HG03139 (cell line): ENCODE measurements around the gene PPM1N.

Experiments
- ATAC-seq: cut with Tn5 transposase; IDR thresholded peaks from one replicate; pipeline ENCODE4 v1.9.1; 2021; ENCODE audit not compliant: unreplicated experiment

Gene PPM1N

DNA sequence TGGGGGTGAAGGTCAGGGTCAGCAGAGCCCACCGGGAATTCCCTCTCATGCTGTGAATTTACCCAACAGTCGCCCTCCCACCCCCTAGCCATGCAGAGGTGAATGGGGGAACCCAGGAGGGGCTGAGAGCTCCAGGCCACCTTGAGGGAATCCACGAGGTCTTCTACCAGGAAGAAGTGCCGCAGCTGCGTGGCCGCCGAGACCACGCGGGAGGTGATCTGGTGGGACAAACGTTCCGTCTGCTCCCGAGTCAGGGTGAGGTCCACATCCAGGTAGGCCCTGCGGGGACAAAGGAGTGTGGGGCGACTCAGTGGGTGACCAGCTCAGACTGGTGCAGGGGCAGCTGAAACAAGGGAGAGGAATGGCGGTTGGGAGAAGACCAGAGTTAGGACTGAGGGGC, 9.5 kb upstream of the PPM1N start:
- no peak for ATAC-seq

- no peak for ATAC-seq
These were observed 8.9 kb upstream of the PPM1N start for GRCh38 chr19:45489216-45489855.

GRCh38 chr19:45492137-45492626, 6.1 kb upstream of the PPM1N start:
- no peak for ATAC-seq

DNA sequence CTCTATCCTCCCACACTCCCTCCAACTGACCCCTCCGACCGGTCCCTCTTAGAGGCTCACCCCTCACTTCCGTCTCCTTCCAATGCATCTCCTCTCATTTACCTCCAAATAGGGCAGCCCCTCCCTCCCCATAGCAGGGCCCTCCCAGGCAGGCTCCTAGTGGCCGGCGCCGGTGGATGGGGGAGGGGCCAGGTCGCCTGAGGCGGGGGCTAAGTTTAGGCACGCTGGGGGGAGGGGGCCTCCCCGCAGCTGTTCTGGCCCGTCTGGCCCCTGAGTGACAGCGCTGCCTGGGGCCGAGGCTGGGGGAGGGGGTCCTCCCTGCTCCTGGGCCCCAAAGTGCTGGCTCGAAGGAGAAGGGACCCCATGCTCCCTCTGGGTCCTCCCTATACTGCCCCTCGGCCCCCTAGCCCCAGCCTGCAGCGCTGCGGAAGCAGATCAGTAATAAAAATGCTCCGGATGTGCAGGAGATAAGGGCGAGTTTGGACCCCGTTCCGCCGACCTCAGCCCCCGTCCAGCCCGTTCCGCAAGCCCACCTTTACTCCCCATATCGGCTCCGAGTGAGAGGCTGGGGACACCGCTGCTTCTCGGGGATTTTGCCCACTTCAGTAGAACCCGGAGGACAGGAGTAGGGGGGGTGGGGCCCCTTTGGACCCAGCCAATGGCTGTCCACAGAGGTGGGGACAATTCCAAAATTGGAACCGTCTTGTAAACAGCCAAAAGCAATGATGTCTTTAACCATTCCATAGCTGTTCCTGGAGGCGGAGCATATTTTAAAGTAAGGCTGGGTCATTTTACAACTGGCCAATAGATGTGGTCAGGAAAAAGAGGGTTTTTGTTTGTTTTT, 5.4 kb upstream of the PPM1N start:
- ATAC-seq, result no peak

DNA sequence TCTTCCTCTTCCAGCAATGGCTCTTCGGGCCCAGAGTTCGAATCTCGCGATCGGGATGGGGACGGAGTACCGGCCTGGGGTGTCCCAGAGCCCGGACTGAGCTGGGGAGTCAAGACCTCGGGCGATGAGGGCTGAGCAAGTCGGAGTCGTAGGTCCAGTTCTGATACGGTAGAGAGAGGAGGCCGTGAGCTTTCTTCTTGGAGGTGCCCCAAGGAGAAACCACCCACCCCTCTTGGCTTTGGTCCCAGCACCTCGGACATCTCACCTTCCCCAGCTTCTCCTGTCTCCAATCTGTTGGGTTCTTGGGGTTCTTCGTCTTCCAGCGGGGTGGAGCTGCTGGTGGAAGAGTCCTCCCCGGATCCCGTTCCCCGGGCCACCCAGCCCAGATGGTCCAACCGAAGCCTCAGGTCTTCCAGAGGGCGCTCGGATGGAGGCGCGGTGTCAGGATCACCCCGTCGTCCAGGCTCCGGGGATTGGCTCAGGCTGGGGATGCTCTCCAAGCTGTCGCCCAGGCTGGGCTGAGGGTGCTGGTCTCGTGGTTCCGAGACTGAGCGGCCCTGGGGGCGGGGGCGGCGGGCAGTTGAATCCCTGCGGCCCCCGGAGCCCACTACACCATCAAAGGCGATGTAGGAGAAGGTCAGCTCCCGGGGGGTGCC, 3.9 kb upstream of the PPM1N start:
- no peak for ATAC-seq

- no peak for ATAC-seq
These were observed 3.1 kb upstream of the PPM1N start for GRCh38 chr19:45495178-45495577.

DNA sequence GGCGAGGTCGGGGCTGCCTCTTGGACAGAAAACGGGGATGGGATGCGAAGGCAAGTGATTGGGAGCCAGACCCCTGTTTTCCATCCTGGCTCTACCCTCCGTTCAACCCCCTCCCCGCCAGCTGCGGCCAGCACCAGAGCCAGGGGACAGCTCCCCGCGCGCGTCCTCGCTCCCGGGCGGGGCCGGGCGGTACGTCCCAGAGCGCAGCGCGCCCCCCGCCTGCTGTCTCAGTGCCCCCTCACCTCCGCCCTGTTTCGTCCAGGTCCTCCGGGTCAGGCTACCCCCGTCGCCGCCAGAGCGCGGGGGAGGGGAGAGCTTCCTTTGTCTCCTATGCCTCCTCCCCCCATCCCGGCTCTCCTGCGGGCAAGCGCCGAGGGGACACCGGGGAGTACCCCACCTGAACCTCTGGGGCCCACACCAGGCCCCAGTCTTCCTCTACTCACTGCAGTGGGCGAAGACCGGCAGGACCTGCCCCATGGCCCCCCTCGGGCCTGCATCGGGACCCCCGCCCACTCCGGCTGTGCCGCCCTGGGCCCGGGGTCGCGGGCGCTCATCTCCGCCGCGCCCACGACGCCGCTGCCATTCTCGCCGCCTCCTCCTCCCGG, 1.8 kb upstream of the PPM1N start:
- ATAC-seq, result peak; percentile 17

- ATAC-seq, result no peak
These were observed 452 bp upstream of the PPM1N start for GRCh38 chr19:45497791-45498190.

DNA sequence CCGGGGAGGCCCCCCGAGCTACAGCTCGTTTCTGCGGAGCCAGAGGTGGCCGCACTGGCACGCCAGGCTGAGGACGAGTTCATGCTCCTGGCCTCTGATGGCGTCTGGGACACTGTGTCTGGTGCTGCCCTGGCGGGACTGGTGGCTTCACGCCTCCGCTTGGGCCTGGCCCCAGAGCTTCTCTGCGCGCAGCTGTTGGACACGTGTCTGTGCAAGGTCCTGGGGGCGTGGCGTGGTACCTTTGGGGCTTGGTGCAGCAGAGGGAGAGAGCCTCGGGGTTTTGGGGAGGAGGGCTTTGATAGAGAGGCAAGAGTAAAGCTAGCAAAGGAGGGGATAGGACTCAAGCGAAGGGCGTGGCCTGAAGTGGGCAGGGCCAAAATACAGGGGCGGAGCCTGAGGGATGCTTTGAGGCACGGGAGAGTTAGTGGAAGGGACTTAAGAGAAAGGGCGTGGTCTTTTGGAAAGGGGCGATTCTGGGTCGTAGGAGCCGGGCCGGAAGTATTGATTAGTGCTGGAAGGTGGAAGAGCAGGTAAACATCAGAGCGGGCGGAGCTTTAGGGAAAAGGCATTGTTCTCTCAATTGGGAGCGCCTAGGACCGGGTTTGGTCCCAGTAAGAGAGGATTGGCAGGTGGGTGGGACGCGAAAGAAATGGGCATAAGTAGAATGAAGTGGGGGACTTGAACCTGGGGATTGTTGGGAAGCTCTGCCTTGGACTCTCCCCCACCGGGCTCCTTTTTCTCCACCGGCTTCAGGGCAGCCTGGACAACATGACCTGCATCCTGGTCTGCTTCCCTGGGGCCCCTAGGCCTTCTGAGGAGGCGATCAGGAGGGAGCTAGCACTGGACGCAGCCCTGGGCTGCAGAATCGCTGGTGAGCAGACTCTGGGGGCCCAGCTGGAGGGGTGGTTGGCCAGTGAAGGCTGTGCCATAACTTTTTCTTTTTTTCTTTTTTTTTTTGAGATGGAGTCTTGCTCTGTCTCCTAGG, 1.2 kb downstream of the PPM1N start:
- no peak for ATAC-seq

DNA sequence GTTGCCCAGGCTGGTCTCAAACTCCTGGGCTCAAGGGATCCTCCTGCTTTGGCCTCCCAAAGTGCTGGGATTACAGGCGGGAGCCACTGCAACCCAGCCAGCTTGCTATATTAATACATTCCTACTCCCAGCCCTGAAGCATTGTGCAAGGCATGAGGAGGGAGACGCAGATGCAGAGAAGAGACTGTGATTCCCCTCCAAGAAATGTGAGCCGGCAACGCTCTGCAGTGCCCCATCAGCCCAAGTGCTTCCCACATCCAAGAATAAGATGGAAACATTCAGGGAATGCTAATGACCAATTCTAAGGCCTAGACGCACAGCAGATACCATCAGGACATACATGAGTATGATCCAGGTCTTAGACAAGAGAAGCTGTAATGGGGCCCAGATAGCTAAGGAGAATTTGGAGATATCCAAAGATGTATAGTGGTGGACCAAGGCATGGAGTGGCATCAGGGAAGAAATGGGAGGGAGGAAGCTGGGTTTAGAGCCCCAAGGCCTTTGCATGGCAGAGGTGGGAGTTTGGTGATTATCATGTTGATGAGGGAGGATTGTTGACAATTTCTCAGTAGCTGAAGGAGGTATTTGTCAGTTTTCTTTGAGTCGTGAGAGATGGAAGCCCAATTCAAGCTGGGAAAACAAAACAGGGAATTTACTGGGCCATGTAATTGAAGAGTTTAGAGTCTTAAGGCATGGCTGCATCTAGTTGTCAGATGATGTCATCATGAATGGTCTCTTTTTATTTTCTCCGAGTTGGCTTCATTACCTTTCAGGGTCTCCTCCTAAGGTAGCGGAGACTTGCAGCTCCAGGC, 2.9 kb downstream of the PPM1N start:
- no peak for ATAC-seq

GRCh38 chr19:45501730-45502014, 3.4 kb downstream of the PPM1N start:
- no peak for ATAC-seq

GRCh38 chr19:45502111-45502510, 3.9 kb downstream of the PPM1N start:
- no peak for ATAC-seq

DNA sequence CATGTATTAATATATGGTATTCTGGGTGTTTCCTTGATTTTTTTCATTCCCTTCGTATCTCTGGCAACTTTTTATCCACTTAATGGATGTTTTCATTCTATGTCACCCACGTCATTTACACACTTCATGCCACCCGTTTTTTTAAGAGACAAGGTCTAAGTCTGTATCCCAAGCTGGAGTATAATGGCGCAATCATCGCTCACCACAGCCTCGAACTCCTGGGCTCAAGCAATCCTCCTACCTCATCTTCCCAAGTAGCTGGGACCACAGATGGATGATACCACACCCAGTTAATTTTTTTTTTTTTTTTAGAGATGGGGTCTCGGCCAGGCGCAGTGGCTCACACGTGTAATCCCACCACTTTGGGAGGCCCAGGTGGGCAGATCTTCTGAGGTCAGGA, 5.7 kb downstream of the PPM1N start:
- no peak for ATAC-seq

DNA sequence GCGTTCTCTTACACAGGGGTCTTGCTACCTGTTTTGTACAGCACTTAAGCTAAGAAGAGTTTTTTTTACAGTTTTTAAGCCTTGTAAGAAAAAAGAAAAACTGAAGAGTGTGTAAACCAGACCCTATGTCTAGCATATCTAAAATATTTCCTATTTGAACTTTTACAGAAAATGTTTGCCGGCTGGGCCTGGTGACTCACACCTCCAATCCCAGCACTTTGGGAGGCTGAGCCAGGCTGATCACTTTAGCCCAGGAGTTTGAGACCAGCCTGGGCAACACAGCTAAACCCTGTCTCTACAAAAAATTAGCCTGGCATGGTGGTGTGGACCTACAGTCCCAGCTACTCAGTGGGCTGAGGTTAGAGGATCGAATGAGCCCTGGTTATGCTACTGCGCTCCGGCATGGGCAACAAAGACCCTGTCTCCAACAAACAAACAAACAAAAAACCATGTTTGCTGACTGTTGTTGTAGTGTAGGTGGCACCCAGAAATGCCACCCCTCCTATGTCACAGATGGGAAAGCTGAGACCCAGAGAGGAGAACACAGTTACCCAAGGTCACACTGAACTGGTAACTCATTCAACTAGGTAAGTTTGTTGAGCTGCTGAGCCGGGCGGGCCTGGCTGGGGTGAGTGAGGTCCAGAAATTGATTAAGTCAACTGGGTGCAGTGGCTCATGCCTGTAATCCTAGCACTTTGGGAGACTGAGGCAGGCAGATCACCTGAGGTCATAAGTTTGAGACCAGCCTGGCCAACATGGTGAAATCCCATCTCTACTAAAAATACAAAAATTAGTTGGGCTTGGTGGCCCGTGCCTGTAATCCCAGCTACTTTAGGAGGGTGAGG, 7.1 kb downstream of the PPM1N start:
- ATAC-seq, result no peak

- ATAC-seq, result no peak
These were observed 7.7 kb downstream of the PPM1N start for GRCh38 chr19:45505996-45506245.

- peak; percentile 45 for ATAC-seq
These were observed 8.2 kb downstream of the PPM1N start for GRCh38 chr19:45506246-45506988.

GRCh38 chr19:45506989-45507871, 9.0 kb downstream of the PPM1N start, which contains the start of gene VASP:
VASP (plus strand) TSS chr19:45507479; CDS start chr19:45507772, 293 bp downstream.
- peak; percentile 41 for ATAC-seq
